Mammary epithelial cell (primary cell): ENCODE data around the gene C4B.

Source experiments
- CTCF ChIP-seq, 2 donors: IDR thresholded peaks in 1 of 2; conservative IDR thresholded peaks in 1 of 2; 2 replicates each; pipeline ENCODE4 v1.5.1; 2011 to 2012; ENCODE audit warnings: inconsistent platforms in 2 of 2, low read length in 2 of 2, mild to moderate bottlenecking in 2 of 2, control low read depth in 1 of 2, low read depth in 1 of 2; ENCODE audit not compliant: insufficient read depth in 1 of 2; ENCODE audit errors: extremely low read depth in 1 of 2
- EZH2 ChIP-seq: IDR thresholded peaks from 2 replicates; pipeline ENCODE4 v1.6.1; 2012; ENCODE audit warnings: low read length, inconsistent platforms, borderline replicate concordance

GRCh38 chr6:32069878-32070515 is 55.4 kb downstream of the C4B start:
- TF ChIP-seq CTCF (conservative IDR thresholded peaks at IDR 0.05 in 1 of 2, IDR thresholded peaks at IDR 0.05 in 1 of 2; ENCODE audit: extremely low read depth in 1 of 2, insufficient read depth in 1 of 2, low read depth in 1 of 2, low read length in 2 of 2) (no peak), EZH2 (no peak)
